Testis (tissue), 2 donors: ENCODE data around the gene RNF224.

Experiments used
- CTCF ChIP-seq, 3 experiments: fragments of 450-650 bp in 2 of 3; fragments of 200-600 bp in 1 of 3; sonication (generic) in 1 of 3; IDR thresholded peaks; one replicate each; pipeline ENCODE4 v1.5.1; 2016 to 2019; ENCODE audit warnings: antibody characterized with exemption in 3 of 3, mild to moderate bottlenecking in 2 of 3, moderate library complexity in 1 of 3
- POLR2A ChIP-seq: fragments of 450-650 bp; IDR thresholded peaks from one replicate; pipeline ENCODE4 v1.6.1; 2017; ENCODE audit warnings: antibody characterized with exemption, mild to moderate bottlenecking, moderate library complexity

GRCh38 chr9:137204731-137205125 lies 22.6 kb upstream of the RNF224 start:
- no peak for TF ChIP-seq CTCF (IDR thresholded peaks at IDR 0.05)
- TF ChIP-seq POLR2A: no peak
